ENCODE data around the gene RHEX.

Gene RHEX

GRCh38 chr1:206089341-206089740 lies 36.4 kb downstream of the RHEX start:
- DNase-seq (ENCODE audit: low read depth in 2 of 2): no peak

- no peak for DNase-seq (ENCODE audit: low read depth in 2 of 2)
Measured at GRCh38 chr1:206094024-206094423, 41.1 kb downstream of the RHEX start.

- DNase-seq (ENCODE audit: low read depth in 2 of 2): no peak
Measured at GRCh38 chr1:206097381-206097780, 44.4 kb downstream of the RHEX start.

- DNase-seq (ENCODE audit: low read depth in 2 of 2): no peak
Measured at GRCh38 chr1:206098242-206098919, 45.4 kb downstream of the RHEX start.

- DNase-seq (ENCODE audit: low read depth in 2 of 2): no peak
Measured at GRCh38 chr1:206100226-206100815, 47.3 kb downstream of the RHEX start.

- no peak for DNase-seq (ENCODE audit: low read depth in 2 of 2)
Measured at GRCh38 chr1:206101351-206102045, 48.5 kb downstream of the RHEX start.

- DNase-seq (ENCODE audit: low read depth in 2 of 2): no peak
Measured at GRCh38 chr1:206102292-206102936, 49.4 kb downstream of the RHEX start.

- no peak for DNase-seq (ENCODE audit: low read depth in 2 of 2)
Measured at GRCh38 chr1:206103979-206104378, 51.0 kb downstream of the RHEX start.

- no peak for DNase-seq (ENCODE audit: low read depth in 2 of 2)
Measured at GRCh38 chr1:206105464-206105995, 52.6 kb downstream of the RHEX start.

- DNase-seq (ENCODE audit: low read depth in 2 of 2): peak; percentile 53 to 54
Measured at GRCh38 chr1:206106328-206107167, 53.6 kb downstream of the RHEX start.

GRCh38 chr1:206107168-206107544 lies 54.2 kb downstream of the RHEX start:
- no peak for DNase-seq (ENCODE audit: low read depth in 2 of 2)

- no peak for DNase-seq (ENCODE audit: low read depth in 2 of 2)
Measured at GRCh38 chr1:206108635-206109034, 55.7 kb downstream of the RHEX start.

- no peak for DNase-seq (ENCODE audit: low read depth in 2 of 2)
Measured at GRCh38 chr1:206109718-206110117, 56.7 kb downstream of the RHEX start.

GRCh38 chr1:206110161-206110560 lies 57.2 kb downstream of the RHEX start:
- DNase-seq (ENCODE audit: low read depth in 2 of 2): no peak

- DNase-seq (ENCODE audit: low read depth in 2 of 2): no peak
Measured at GRCh38 chr1:206110820-206111219, 57.8 kb downstream of the RHEX start.

GRCh38 chr1:206111271-206111927 lies 58.4 kb downstream of the RHEX start:
- no peak for DNase-seq (ENCODE audit: low read depth in 2 of 2)

- no peak for DNase-seq (ENCODE audit: low read depth in 2 of 2)
Measured at GRCh38 chr1:206112600-206113301, 59.8 kb downstream of the RHEX start.

GRCh38 chr1:206114692-206115640 lies 62.0 kb downstream of the RHEX start:
- DNase-seq (ENCODE audit: low read depth in 2 of 2): no peak

GRCh38 chr1:206115791-206116190 lies 62.8 kb downstream of the RHEX start:
- no peak for DNase-seq (ENCODE audit: low read depth in 2 of 2)

Measured in stimulated activated CD8-positive, alpha-beta memory T cell treated with anti-CD3 and anti-CD28 coated beads, Interleukin-7, amount 100 ng/mL, for 4 hours (primary cell).